Measurements from ENCODE around the gene PALM.
"Not testable (repeated sequence)": the region's sequence is repeated elsewhere in the genome, so short reads cannot be mapped to it uniquely, and the experiment has no call there.

PALM gene

GRCh38 chr19:688992-689391 is 19.7 kb upstream of the PALM start:
- no peak for DNase-seq (ENCODE audit: low read depth)
- no peak for TF ChIP-seq CTCF (conservative IDR thresholded peaks at IDR 0.05; ENCODE audit: low read length)
- no peak overlapping the region for H3K4me3 ChIP-seq (ENCODE audit: low read length)

DNA sequence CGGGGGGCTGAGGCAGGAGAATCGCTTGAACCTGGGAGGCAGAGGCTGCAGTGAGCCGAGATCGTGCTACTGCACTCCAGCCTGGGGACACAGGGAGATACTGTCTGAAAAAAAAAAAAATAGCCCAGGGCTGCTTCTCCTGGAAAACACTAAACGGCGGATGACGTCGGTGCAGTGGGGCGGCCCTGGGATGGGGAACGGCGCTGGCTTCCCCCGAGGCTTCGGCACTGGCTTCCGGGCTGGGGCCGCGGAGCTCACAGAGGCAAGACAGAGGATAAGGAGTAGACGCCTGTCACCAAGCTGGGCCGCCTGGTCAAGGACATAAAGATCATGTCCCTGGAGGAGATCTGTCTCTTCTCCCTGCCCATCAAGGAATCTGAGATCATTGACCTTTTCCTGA is 18.5 kb upstream of the PALM start:
- no peak overlapping the region for H3K4me3 ChIP-seq (ENCODE audit: low read length)
- no peak for TF ChIP-seq CTCF (conservative IDR thresholded peaks at IDR 0.05; ENCODE audit: low read length)
- no peak for DNase-seq (ENCODE audit: low read depth)

GRCh38 chr19:694481-695351 is 14.0 kb upstream of the PALM start:
- no peak overlapping the region for H3K4me3 ChIP-seq (ENCODE audit: low read length)
- DNase-seq (ENCODE audit: low read depth): no peak
- no peak for TF ChIP-seq CTCF (conservative IDR thresholded peaks at IDR 0.05; ENCODE audit: low read length)

GRCh38 chr19:695352-695949 is 13.3 kb upstream of the PALM start, which contains the start of gene PRSS57:
TSS of gene PRSS57 (minus strand) at chr19:695452. CDS start at chr19:695430, 22 bp downstream.
- no peak for TF ChIP-seq CTCF (conservative IDR thresholded peaks at IDR 0.05; ENCODE audit: low read length)
- H3K4me3 ChIP-seq (ENCODE audit: low read length): no peak within 1 kb of the TSS
- no peak for DNase-seq (ENCODE audit: low read depth)

DNA sequence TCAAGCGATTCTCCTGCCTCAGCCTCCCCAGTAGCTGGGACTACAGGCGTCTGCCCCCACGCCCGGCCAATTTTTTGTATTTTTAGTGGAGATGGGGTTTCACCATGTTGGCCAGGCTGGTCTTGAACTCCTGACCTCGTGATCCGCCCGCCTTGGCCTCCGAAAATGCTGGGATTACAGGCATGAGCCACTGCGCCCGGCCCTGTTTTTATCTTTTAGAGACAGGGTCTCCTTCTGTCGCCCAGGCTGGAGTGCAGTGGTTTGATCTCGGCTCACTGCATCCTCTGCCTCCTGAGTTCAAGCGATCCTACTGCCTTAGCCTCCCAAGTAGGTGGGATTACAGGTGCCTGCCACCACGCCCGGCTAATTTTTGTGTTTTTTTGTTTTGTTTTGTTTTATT is 10.2 kb upstream of the PALM start:
- DNase-seq (ENCODE audit: low read depth): not testable (repeated sequence)

DNA sequence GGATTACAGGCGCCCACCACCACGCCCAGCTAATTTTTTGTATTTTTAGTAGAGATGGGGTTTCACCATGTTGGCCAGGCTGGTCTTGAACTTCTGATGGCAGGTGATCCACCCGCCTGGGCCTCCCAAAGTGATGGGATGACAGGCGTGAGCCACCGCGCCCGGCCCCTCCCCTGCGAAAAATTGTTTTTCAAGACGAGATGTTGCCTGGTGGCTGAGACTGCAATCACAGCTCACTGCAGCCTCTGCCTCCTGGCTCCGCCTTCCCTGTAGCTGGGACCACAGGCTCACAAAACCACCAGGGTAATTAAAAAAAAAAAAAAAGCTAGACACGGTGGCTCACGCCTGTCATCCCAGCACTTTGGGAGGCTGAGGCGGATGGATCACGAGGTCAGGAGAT is 8.8 kb upstream of the PALM start:
- not testable (repeated sequence) for H3K4me3 ChIP-seq (ENCODE audit: low read length)

More for the DNA sequence above, 10.2 kb upstream of the PALM start:
- not testable (repeated sequence) for H3K4me3 ChIP-seq (ENCODE audit: low read length)

DNA sequence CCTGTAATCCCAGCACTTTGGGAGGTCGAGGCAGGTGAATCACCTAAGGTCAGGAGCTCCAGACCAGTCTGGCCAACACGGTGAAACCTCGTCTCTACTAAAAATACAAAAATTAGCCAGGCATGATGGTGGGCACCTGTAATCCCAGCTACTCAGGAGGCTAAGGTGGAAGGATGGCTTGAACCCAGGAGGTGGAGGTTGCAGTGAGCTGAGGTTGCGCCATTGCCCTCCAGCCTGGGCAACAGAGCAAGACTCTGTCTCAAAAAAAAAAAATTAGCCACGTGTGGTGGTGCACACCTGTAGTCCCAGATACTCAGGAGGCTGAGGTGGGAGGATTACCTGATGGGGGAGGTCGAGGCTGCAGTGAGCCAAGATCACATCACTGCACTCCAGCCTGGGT is 5.9 kb upstream of the PALM start:
- not testable (repeated sequence) for DNase-seq (ENCODE audit: low read depth); H3K4me3 ChIP-seq (ENCODE audit: low read length)

More for the DNA sequence above, 8.8 kb upstream of the PALM start:
- not testable (repeated sequence) for DNase-seq (ENCODE audit: low read depth)

- TF ChIP-seq CTCF (conservative IDR thresholded peaks at IDR 0.05; ENCODE audit: low read length): no peak
- no peak for DNase-seq (ENCODE audit: low read depth)
- H3K4me3 ChIP-seq (ENCODE audit: low read length): no peak overlapping the region
These were observed 5.4 kb upstream of the PALM start for GRCh38 chr19:703329-703650.
